ENCODE measurements around the gene GLP2R.

DNA sequence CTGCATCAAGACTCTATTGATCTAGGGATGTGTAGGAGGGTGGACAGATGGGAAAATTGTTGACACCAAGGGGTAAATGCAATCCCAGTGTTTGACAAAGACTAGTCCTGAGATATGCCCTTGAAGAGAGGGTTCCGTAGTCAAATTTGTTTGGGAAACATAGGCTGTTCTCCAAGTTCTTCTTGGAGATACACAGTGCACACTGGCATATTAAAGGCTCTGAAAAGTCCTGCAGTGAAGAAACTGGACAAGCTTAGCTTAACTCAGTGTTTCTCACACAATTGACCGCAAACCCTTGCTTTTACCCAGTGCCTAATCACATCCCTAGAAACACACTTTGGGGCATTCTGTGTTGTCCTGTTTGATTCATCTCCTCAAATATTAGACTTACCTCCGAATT is 45.2 kb upstream of the GLP2R start:
- TF ChIP-seq CTCF (IDR thresholded peaks at IDR 0.05) (no peak), ATF6 (CRISPR knock-in tag; IDR thresholded peaks at IDR 0.05) (no peak), USF2 (CRISPR knock-in tag; IDR thresholded peaks at IDR 0.05) (no peak), USF1 (CRISPR knock-in tag; IDR thresholded peaks at IDR 0.05) (no peak), RORB (CRISPR knock-in tag; IDR thresholded peaks at IDR 0.05) (no peak), CREB1 (CRISPR knock-in tag; IDR thresholded peaks at IDR 0.05) (no peak), IRF2 (CRISPR knock-in tag; IDR thresholded peaks at IDR 0.05; ENCODE audit: borderline replicate concordance, low read depth) (no peak), JUN (CRISPR knock-in tag; IDR thresholded peaks at IDR 0.05) (no peak), HMGA2 (CRISPR knock-in tag; IDR thresholded peaks at IDR 0.05) (no peak), CREM (CRISPR knock-in tag; IDR thresholded peaks at IDR 0.05) (no peak), ZBTB43 (CRISPR knock-in tag; IDR thresholded peaks at IDR 0.05) (no peak), ZNF121 (CRISPR knock-in tag; IDR thresholded peaks at IDR 0.05) (no peak)
- TF ChIP-seq, protein P1, sequence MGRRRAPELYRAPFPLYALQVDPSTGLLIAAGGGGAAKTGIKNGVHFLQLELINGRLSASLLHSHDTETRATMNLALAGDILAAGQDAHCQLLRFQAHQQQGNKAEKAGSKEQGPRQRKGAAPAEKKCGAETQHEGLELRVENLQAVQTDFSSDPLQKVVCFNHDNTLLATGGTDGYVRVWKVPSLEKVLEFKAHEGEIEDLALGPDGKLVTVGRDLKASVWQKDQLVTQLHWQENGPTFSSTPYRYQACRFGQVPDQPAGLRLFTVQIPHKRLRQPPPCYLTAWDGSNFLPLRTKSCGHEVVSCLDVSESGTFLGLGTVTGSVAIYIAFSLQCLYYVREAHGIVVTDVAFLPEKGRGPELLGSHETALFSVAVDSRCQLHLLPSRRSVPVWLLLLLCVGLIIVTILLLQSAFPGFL (CRISPR knock-in tag; IDR thresholded peaks at IDR 0.05; ENCODE audit: borderline replicate concordance), result no peak
